Measurements from ENCODE around the gene TSEN54.

TSEN54 gene

GRCh38 chr17:75501378-75502071, 14.8 kb upstream of the TSEN54 start:
- TF ChIP-seq TAF1 (IDR thresholded peaks at IDR 0.05; ENCODE audit: borderline replicate concordance, insufficient read depth, low read length), result no peak
- TF ChIP-seq FOXP2 (optimal IDR thresholded peaks at IDR 0.05; ENCODE audit: borderline replicate concordance, extremely low read depth, extremely low read length, insufficient read depth), result no peak
- no peak for TF ChIP-seq SIN3A (IDR thresholded peaks at IDR 0.05; ENCODE audit: borderline replicate concordance, insufficient read depth, low read length)
- no peak for TF ChIP-seq POLR2AphosphoS5 (IDR thresholded peaks at IDR 0.05; ENCODE audit: low read depth, low read length)
- TF ChIP-seq REST (IDR thresholded peaks at IDR 0.05; ENCODE audit: insufficient read depth in 1 of 2, low read depth in 2 of 2, low read length in 2 of 2), result no peak

DNA sequence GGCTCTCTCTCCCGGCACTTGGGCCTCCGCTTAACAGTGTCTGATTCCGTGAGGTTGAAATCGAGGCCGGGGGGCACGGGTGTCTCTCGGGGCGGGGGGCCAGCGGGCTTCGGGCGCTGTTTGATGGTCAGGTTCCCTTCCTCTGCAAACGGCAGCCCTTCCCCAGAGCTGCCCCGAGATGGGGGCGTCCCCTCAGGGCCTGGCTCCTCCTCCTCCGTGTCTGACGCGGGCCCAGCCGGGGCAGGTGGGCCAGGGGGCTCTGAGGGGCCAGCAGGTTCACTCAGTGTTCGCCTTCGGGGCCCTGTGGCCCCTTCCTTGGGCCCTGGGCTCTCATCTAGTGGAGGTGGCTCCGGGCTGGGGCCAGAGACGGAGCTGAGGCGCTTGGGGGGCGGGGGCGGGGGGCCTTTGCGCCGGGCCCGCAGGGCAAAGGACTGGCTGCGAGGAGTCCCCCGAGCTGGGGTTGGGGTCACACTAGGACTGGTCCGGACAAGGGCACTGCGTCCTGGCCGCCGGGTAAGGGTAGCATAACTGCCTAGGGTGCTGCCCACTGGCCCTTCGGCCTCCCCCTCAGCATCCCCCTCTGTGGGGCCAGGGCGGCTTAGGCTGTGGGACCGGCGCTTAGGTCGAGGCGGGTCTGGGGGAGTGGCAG, 14.1 kb upstream of the TSEN54 start:
- TF ChIP-seq REST (IDR thresholded peaks at IDR 0.05; ENCODE audit: insufficient read depth in 1 of 2, low read depth in 2 of 2, low read length in 2 of 2), result no peak

GRCh38 chr17:75502721-75503329, 13.5 kb upstream of the TSEN54 start:
- TF ChIP-seq REST (IDR thresholded peaks at IDR 0.05; ENCODE audit: insufficient read depth in 1 of 2, low read depth in 2 of 2, low read length in 2 of 2) (no peak), FOXP2 (optimal IDR thresholded peaks at IDR 0.05; ENCODE audit: borderline replicate concordance, extremely low read depth, extremely low read length, insufficient read depth) (no peak), SIN3A (IDR thresholded peaks at IDR 0.05; ENCODE audit: borderline replicate concordance, insufficient read depth, low read length) (no peak), POLR2AphosphoS5 (IDR thresholded peaks at IDR 0.05; ENCODE audit: low read depth, low read length) (no peak), TAF1 (IDR thresholded peaks at IDR 0.05; ENCODE audit: borderline replicate concordance, insufficient read depth, low read length) (no peak)

GRCh38 chr17:75503337-75503950, 12.9 kb upstream of the TSEN54 start:
- TF ChIP-seq POLR2AphosphoS5 (IDR thresholded peaks at IDR 0.05; ENCODE audit: low read depth, low read length) (no peak), TAF1 (IDR thresholded peaks at IDR 0.05; ENCODE audit: borderline replicate concordance, insufficient read depth, low read length) (no peak), REST (IDR thresholded peaks at IDR 0.05; ENCODE audit: insufficient read depth in 1 of 2, low read depth in 2 of 2, low read length in 2 of 2) (no peak), SIN3A (IDR thresholded peaks at IDR 0.05; ENCODE audit: borderline replicate concordance, insufficient read depth, low read length) (no peak), FOXP2 (optimal IDR thresholded peaks at IDR 0.05; ENCODE audit: borderline replicate concordance, extremely low read depth, extremely low read length, insufficient read depth) (no peak)

Measured in PFSK-1 (cell line).